GM19372 (cell line): ENCODE results near the gene CCDC200.
"Not testable (repeated sequence)": the region's sequence is repeated elsewhere in the genome, so short reads cannot be mapped to it uniquely, and the experiment has no call there.

Experiments
- ATAC-seq: cut with Tn5 transposase; IDR thresholded peaks from one replicate; pipeline ENCODE4 v1.9.1; 2021; ENCODE audit warnings: mild to moderate bottlenecking, low read depth, moderate library complexity; ENCODE audit not compliant: unreplicated experiment

The CCDC200 gene

DNA sequence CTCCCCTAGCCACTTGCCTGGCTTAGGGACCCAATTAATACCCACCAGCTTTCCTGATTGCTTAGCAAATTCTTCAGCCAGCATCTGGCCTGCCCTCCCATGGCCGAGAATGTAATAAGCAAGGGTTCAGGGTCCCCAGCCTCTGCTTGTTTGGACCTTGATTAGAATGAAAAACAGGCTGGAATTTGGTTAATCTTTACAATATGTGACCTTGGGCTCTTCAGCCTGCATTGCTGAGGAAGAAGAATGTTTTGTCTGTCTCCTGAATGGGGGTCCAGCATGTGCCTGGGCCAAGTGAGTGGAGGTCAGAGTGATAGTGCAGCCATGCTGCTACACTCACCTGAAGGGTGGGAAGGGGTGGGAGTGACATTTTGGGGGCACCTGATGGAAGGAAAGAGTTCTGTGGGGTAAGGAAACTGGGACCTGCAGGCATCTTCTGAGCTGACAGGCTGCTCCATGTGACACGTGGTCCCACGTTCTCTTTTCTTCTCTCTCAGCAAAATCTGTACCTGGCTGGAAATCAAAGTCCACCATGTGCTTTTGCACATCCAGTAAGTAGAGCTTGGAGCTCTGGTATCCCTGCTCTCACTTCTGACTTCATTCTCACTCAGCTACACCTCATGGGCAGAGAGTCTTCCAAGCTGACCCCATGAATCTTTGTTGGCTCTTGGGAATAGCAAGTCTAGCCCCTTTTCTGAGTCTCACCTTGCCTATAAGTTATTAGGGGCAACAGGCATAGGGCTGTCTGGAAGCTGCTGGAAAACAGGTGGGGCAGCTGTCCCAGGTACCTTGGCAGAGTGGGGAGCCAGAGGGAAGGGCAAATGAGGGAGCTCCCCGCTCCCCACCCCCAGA lies 11.4 kb downstream of the CCDC200 start:
- no peak for ATAC-seq

DNA sequence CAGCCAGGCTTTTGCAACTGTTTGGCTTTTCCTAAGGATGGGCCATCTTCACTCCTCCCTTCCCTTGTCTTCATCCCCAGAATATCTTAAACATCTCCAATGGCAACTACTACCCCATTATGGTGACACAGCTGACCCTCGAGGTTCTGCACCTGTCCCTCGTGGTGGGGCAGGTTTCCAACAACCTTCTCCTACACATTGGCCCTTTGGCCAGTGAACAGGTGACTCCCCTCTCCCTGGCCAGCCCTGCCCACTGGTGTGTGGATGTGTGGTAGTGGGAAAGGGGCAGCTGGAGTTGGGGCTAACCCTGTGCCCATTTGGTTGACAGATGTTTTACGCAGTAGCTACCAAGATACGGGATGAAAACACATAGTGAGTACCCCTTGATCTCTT lies 12.1 kb downstream of the CCDC200 start:
- ATAC-seq = no peak

GRCh38 chr17:43215341-43215740 lies 13.1 kb downstream of the CCDC200 start:
- no peak for ATAC-seq

GRCh38 chr17:43213545-43213944 lies 14.9 kb downstream of the CCDC200 start:
- no peak for ATAC-seq

GRCh38 chr17:43212641-43213490 lies 15.6 kb downstream of the CCDC200 start:
- no peak for ATAC-seq

DNA sequence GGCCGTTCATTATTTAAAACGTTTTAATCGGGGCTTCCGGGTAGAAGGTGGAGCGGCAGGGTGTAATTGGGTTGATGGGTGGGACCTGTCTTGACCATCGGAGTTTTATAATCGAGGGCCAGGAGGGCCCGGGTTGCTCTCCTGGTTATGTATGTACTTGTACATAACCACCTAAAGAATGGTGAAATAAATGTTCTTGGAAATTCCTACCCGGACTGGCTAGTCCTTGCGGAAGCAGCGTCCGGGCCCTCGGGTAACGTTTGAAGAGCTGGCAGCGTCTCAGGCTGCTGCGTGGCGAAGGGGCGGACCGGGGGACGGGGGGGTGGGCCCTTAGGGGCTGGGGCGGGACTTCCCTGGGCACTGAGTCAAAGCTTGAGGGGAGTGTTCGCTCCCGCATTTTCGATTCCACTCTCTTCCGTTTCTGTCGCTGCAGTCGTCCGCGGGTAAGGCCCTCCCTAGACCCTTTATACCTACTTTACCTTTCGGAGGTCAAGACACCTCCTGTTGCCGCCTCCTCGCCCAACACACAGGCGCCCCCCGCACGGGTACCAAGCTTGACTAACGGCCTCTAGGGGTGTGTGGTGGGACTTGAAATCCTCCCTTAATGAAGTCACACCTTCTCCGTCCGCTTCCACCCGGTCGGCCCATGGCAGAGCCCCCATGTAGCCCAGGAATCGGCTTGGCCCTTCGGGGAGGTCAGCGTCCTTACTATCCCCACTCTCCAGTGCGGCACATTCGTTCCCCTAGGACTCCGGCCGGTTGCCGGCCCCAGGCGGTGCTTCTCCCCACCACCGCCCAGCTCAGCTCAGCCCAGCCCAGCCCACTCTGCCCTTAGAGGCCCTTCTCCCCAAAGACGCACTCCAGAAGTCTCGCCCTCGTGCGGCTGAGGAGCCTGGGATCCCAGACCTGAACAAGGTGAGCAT lies 16.7 kb downstream of the CCDC200 start, which contains the start of gene TMEM106A:
Gene TMEM106A (plus strand): TSS at position 396 of the 923 bp plus-strand sequence. CDS start 1,167 bp downstream, outside the sequence.
- peak; percentile 66 for ATAC-seq

DNA sequence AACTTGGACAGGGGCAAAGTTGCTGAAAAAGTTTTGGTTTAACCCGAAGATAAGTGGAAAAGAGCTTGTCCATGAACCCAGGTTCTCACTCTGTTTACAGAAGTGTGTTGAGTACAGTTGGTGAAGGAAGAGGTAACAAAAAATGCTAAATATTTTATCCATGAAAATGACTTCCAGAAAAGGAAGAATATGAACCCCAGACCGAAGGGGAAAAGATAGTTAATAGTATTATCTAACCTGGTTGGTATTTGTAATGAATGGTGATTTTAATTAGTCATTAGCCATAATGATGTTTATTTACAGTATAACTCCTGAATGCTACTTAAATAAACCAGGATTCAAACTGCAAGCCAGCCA lies 17.3 kb downstream of the CCDC200 start:
- no peak for ATAC-seq

DNA sequence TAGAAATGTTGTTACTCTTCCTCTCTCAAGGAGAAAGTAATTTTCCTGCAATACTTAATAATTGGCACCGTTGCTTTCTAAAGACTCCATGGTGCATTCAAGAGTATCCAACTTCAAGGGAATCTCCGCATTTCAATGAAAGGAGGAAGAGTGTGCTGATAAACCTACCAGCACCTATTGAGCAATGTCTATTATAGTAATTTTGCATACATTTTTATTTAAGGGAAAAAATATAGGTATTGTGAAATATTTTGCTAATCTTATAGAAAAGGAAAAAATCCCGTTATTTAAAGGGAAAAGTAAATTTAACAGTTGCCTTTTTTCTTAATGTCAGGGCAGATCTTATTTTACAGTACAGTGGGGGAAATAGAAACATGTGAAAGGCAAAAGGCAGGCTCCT lies 17.8 kb downstream of the CCDC200 start:
- no peak for ATAC-seq

DNA sequence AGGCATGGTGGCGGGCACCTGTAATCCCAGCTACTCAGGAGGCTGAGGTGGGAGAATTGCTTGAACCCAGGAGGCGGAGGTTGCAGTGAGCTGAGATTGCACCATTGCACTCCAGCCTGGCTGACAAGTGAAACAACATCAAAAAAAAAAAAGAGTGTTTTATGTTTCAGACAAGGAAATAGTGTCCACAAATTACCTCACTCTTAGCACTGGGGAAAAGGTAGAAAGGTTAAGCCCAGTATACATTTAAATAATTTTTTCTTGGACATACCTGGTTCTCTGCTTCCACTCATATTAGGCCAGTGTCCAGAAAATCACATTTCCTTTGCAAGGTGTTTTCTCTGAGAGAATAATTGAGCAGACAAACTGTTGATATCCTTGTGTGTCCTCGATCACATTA lies 25.4 kb downstream of the CCDC200 start:
- not testable (repeated sequence) for ATAC-seq

- ATAC-seq = no peak
Measured at GRCh38 chr17:43200127-43200526, 28.3 kb downstream of the CCDC200 start.

DNA sequence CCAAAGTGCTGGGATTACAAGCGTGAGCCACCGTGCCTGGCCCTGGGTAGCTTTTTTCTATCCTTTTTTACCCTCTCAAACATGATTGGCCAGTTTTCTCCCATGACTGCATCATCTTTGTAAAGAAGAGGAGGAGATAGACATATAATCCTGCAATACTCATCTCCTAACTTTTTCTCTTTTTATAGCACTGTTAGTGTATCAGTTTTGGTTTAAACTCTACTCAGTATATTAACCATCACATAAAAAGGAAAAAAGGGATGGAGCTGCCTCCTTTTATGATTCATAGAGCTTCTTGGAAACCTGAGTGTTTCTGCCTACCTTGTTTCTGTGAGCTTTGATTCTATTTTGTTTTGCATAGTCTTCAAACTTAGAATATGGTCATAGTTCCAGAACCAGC lies 28.8 kb downstream of the CCDC200 start:
- no peak for ATAC-seq

DNA sequence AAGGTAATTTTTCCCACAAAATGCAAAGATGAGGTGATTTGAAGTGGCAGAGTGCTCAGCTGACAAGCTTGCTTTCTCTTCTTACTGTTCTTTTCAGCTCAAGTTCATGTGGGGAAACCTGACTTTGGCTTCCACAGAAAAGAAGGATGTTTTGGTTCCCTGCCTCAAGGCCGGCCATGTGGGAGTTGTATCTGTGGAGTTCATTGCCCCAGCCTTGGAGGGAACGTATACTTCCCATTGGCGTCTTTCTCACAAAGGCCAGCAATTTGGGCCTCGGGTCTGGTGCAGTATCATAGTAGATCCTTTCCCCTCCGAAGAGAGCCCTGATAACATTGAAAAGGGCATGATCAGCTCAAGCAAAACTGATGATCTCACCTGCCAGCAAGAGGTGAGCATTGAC lies 35.2 kb downstream of the CCDC200 start:
- ATAC-seq = no peak

DNA sequence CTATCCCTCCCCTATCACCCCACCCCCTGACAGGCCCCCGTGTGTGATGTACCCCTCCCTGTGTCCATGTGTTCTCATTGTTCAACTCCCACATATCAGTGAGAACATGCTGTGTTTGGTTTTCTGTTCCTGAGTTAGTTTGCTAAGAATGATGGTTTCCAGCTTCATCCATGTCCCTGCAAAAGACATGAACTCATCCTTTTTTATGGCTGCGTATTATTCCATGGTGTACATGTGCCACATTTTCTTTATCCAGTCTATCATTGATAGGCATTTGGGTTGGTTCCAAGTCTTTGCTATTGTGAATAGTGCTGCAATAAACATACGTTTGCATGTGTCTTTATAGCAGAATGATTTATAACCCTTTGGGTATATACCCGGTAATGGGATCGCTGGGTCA lies 41.8 kb downstream of the CCDC200 start:
- ATAC-seq = not testable (repeated sequence)

DNA sequence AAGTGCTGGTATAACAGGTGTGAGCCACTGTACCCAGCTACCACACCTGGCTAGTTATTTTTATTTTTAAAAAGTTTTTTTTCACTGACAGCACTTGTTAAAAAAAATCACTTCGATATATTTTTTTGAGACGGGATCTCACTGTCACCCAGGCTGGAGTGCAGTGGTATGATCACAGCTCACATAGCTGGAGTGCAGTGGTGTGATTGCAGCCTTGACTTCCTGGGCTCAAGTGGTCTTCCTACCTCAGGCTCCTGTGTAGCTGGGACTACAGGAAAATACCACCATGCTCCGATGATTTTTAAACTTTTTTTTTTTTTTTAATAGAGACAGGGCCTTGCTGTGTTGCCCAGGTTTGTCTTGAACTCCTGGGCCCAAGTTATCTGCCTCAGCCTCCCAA lies 44.5 kb downstream of the CCDC200 start:
- ATAC-seq = no peak

GRCh38 chr17:43176119-43176570 lies 52.3 kb downstream of the CCDC200 start:
- ATAC-seq = no peak

DNA sequence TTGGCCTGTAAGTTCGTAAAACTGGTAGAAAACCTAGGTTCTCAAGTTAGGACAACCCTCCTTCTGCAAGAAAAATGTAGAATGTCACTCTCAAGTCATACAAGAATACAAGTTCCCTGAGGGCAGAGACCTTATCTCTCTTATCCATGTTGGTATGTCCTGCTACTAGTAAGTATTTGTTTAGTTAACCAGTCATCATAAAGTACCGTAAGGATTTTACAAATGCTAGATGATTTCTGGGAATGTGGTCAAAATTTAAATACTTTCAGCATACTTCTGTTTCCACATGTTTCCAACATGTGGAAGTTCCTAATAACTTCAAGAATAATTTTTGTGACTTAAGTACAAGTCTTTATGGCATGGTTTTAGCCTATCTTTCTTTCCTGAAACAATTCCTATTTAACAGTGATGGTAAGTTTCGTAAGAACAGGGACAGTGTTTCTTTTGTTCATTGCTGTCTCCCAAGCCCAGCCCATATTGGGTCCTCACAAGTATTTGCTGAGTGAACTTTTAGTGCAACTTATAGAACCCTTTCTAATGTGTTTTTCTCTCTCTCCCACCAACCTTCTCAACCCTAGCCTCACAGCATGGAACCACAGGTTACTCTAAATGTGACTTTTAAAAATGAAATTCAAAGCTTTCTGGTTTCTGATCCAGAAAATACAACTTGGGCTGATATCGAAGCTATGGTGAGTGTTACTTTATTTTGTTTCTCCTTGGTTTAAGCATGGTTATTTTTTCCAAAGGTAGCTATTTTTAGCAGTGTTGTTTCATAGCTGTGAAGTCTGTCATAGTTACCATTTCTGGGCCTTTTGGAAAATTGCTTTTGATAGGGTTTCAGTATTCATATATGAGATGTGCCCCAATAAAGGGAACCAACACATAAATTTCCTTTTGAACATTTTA lies 53.0 kb downstream of the CCDC200 start:
- no peak for ATAC-seq

GRCh38 chr17:43171586-43172487 lies 56.6 kb downstream of the CCDC200 start:
- ATAC-seq = no peak
